NK-92 (cell line): ENCODE data around the gene LGI4.

Source experiments
- DNase-seq: peaks from one replicate; lab custom pipeline; 2025; ENCODE audit not compliant: unreplicated experiment; lab: John Stamatoyannopoulos, UW

LGI4 gene

DNA sequence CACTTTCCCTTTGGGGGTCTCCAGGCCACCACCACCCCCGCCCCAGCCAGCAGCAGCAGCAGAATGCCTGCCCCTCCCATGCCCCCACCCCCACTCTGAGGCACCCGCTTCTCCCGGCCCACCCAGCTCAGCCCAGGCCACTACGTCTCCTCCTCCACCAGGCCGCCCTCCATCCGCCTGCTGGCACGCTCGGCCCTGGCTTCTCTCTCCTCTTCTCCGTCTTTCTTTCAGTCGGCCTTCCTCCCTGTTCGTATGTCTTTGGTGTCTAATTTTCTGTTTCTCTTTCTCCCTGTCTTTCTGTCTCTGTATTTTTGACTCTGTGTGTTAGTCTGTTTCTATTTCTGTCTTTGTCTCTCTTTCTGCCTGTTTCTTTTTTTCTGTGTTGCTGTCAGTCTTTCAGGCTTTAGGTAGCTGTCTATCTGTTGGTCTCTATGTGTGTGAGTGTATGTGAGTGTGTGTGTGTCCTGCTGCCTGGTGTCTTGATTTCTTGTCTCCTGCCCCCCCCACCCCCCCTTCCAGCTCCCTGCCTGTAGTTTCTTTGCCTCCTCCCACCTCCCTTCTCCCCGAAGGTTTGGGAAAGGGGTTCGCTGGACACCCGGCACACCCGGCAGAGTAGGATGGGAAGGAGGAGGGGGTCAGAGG lies at the start of gene LGI4:
TSS of gene LGI4 (minus strand) at position 459 of the 642 bp plus-strand sequence. CDS start at position 80, 379 bp downstream.
- no peak for DNase-seq

DNA sequence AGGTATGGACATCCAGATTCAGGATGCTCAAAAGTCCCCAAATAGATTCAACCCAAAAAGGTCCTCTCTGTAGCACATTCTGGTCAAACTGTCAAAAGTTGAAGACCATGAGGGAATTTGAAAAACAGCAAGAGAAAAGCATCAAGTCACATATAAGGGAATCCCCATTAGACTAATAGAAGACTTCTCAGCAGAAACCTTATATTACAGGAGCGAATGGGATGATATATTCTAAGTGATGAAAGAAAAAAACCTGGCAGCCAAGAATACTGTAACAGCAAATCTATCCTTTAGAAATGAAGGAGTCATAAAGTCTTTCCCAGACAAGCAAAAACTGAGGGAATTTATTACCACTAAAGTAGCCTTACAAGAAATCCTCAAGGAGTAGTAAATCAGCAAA lies 49.4 kb upstream of the LGI4 start:
- DNase-seq, result no peak

DNA sequence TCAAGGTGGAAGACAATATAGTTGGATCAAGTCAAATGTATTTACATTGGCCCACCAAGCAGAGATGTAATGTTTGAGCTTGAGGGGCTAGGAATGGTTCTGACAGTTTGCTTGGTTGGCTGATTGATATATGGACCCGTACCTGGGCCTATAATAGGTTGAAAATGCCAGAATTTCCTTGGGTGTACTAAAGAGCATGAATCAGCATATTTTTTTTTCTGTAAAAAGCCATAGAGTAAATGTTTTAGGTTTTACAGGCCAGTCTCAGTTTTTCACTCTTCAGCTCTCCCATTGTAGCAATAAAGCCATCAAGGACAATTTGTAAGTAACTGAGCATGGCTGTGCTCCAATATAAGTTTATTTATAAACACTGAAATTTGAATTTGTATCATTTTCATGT lies 46.5 kb upstream of the LGI4 start:
- no peak for DNase-seq

DNA sequence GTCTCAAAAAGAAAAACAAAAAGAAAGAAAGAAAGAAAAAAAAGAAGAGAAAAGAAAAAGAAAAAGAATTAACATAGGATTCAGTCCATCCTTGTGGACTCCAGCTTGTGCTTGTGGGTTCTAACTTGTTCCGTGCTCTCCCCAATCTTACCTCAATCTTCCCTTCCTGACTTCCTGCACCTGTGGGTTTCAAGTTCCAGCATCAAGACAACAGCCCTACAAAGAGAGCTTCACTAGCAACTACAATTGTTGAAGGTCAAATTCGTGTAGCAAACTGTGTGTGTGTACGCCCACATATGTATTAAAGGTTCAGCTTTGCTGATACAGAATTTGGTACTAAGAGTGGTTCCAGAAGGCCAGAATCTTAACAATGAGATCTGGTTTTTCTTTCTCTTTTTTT lies 45.0 kb upstream of the LGI4 start:
- DNase-seq, result no peak

DNA sequence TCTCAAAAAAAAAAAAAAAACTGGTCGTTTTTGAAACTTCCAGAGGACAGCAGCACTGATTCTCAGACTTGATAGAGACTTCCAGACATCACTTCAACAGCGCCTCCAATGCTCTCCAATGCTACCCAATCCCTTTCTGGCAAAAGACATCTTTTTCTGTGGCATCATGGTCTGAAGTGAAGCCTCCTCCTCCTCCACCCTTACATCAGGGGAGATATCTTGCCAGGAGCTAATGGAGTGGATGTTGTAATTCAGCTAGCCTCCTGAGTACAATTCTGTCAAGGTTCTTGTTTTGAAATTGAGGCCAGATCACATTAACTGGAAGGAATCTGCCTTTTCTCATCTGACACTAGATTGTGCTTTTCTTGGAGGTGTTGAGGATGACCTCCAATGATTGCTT lies 43.8 kb upstream of the LGI4 start:
- DNase-seq, result no peak

DNA sequence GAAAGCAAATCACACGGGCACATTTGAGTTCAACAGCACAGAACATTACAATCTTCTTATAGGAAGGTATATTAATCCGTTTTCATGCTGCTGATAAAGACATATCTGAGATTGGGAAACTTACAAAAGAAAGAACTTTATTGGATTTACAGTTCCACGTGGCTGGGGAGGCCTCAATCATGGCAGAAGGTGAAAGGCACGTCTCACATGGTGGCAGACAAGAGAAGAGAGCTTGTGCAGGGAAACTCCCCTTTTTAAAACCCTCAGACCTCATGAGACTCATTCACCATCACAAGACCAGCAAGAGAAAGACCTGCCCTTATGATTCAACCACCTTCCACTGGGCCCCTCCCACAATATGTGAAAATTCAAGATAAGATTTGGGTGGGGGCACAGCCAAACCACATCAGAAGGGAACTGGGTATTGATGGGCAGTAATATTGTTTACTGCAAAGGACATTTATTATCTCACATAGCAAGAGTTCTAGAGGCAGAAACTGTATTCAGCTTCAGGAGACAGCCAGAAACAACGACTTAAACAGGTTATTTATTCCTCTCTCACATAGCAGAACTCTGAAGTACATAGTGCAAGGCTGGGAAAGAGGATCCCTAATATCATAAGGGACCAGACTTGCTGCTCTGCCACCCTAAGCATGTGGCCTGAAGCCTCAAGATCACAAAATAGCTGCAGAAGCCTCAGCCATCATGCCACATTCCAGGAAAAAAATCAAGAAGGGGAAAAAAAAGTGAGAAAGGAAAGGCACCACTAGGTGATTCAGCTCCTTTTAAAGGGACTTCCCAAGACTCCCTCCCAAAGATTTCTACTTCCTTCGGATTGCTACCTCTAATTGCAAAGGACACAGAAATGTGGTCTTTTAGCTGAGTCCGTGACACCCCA lies 42.8 kb upstream of the LGI4 start:
- no peak for DNase-seq

DNA sequence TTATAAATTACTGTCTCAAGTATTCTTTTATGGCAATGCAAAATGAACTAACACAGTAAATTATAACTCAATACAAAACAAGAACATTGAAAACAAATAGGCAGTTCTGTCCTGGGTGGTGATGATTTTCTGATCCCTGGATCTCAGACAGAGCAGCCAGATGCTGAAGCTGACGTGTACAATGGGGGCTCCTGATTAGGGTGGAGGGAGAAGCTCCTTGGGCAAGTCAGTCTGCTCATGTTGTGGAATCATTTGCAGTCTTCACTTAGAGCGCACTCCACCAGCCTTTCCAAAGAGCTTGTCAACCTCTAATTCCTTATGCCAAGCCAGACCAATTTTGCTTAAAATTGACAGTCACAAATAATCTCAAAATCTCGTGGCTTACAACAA lies 41.3 kb upstream of the LGI4 start:
- no peak for DNase-seq

DNA sequence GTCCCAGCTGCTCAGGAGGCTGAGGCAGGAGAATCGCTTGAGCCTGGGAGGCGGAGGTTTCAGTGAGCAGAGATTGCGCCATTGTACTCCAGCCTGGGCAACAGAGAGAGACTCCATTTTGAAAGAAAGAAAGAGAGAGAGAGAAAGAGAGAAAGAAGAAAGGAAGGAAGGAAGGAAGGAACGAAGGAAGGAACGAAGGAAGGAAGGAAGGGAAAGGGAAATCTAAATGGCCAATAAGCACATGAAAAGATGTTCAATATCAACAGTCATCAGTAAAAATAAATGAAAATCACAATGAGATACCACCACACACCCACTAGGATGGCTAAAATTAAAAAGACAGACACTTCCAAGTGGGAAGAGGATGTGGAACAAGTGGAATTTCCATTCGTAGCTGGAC lies 39.4 kb upstream of the LGI4 start:
- DNase-seq, result no peak

DNA sequence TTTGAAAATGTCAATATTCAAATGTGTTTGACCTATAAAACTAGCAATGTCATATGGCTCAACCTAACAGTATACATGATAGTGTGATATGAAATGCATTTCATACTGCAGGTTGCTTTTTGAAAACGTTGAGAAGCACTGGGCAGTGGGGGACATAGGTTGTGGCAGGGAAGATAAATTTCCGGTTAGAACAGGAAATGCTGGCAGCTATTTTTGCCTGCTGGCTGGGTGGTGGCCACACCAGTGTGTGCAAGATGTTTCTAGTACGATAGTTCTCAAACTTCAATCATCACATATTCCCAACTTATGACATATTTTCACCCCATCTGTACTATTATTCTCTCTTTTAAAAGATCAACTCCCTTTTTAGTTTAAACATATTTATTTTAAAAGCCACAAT lies 36.9 kb upstream of the LGI4 start:
- DNase-seq, result no peak

DNA sequence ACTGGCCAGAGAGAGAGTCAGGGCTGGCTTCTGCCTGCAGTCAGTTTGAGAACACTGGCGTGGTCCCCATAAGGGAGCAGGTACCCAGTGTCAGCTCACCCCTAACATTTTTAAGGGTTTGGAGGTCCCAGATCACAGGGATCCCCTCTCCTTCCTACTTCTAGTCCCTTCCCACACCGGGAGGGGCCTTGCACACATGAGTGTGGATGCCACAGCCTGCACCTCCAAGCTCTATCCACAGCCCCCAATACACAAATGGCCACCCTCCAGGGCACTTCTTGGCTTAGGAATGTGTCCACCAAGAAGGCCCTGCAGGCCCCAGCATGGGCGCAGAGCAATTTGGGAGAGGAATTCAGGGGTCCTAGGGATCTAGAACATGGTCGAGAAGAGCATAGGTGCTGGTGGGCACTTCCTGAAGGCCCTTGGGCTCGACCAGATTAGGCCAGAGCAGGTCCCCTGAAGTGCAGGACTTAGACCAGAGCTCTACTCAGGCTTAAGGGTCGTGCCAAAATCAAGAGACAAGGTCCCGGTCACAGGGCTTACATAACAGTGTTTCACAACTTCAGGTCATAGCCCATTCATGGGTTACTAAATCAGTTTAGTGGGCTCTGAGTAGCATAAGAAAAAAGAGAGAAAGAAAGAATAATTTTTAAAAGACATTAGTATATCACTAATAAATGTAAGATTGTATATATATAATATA lies 35.7 kb upstream of the LGI4 start:
- no peak for DNase-seq

DNA sequence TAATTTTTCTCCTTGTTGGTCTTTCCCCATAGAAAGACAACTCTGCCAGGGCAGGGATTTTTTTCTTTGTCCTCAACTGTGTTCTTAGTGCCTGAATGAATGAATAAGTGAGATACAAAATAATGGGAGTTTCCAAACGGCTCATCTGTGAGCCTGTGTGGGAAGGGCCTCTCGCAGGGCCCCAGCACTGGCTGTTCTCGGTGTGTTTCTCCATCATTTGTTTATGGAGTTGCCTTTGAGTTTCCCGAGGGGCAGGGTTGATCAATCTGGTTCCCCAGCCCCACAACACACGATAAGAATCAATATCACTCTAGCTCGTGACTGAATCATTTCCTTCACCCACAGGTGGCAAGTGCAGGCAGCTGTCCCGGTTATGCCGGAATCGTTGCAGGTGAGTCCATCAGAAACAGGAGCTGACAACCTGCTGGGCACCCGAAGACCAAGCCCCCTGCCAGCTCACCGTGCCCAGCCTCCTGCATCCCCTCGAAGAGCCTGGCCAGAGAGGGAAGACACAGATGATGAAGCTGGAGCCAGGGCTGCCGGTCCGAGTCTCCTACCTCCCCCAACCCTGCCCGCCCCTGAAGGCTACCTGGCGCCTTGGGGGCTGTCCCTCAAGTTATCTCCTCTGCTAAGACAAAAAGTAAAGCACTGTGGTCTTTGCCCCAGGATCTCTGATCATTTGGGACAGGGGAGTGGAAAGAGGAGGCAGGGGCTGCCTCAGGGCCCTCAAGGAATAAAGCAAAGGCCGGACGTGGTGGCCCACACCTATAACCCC lies 34.5 kb upstream of the LGI4 start:
- DNase-seq, result no peak

DNA sequence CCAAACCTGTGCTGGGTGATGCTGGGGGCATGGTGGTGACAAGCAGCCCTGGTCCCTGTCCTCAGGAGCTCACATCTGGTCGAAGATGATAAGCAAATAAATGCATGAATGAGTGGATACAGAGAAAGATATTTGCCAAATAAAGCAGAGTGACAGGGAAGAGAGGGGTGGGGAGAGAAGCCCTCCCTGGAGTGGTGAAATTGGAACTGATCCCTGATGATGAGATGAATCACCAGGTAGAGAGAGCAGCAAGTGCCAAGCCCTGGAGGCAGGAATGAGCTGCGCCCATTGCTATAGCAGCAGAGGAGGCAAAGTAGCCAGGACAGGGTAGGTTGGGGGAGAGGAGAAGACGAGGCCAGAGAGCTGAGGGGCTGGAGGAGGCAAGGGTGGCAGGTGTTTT lies 33.3 kb upstream of the LGI4 start:
- no peak for DNase-seq

DNA sequence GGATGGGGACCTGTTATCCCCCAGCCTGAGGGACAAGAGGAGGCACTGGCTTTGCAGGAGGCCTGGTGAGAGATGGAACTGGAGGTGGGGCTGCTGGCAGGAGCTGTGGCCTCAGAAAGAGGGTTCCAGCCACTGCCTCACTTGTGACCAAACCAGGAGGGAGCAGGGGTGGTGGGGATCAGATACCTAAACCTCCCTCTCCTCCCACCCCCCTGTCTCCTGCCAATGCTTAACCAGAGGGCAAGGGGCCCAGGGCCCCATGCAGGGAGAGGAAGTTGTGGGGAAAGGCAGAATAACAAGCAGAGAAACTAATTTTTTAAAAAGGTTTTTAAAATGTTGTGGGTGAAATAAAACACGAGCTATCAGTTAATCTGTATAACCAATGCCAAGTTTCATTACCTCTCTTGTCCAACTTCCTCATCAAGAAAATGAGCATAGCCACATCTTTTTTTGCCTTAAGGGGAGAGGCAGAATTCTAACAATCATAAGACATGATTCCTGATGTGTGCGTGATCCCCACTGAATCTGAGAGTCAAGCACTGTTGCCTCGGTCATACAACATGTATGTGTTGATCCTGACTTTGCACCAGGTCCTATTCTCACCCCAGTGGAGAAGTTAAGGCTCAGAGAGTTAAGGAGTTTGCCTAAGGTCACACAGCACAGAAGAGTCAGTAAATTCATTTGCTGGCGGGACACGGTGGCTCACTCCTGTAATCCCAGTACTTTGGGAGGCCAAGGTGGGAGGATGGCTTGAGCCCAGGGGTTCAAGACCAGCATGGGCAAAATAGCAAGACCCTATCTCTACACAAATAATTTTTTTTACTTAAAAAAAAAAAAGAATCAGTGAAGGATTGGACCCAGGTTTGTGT lies 32.6 kb upstream of the LGI4 start:
- no peak for DNase-seq

DNA sequence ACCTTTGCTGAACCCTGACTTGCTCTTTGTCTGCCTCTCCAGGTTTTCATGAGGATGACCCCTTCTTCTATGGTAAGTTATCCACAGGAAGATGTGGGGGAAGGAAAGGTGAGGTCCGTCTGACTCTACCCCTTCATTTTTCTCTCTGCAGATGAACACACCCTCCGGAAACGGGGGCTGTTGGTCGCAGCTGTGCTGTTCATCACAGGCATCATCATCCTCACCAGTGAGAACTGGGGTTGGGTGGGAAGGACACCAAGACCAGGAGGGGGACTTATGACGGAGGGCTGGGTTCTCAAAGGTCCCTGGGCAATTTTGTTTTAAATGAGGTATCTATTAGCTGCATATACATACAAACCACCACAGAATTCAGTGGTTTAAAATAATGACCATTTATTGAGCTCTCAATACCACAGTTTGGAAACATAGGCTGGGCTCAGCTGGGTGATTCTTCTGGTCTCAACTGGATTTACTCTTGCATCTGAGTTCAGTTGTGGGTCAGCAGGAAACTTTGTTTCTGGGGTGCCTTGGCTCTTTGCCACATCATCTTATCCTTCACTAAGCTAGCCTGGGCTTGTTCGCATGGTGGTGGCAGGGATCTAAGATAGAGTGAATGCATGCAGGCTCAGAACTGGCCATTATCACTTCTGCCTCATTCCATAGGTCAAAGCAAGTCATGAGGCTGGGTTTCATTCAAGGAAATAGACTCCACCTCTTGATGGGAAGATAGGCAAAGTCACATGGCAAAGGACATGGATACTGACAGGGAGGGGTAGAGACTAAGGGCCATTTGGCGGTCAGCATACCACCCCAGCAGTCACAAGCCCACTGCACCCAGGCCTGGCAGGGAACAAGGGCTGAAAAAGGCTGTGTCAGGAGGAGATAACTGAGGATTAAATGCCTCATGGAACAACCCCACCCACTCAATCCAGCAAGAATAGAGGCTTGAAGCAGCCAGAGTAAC lies 31.5 kb upstream of the LGI4 start:
- no peak for DNase-seq

DNA sequence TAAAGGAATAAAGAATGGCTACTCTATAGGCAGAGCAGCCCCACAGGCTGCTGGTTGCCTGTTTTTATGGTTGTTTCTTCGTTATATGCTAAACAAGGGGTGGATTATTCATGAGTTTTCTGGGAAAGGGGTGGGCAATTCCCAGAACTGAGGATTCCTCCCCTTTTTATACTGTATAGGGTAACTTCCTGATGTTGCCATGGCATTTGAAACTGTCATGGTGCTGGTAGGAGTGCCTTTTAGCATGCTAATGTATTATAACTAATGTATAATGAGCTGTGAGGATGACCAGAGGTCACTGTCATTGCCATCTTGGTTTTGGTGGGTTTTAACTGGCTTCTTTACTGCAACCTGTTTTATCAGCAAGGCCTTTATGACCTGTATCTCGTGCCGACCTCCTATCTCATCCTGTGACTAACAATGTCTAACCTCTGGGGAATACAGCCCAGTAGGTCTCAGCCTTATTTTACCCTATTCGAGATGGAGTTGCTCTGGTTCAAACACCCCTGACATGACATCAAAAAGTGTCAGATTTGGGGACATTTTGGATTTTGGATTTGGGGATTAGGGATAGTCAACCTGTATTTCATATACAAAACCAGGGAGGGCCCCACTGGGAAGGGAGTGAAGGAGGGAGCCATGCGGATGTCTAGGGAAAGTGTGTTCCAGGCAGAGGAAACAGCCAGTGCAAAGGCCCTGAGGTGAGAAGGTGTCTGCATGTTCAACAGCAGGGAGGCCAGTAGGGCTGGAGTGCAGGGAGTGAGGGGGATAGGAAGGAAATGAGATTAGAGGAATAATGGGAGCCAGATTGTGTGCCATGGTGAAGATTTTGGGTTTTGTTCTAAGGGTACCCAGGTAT lies 30.6 kb upstream of the LGI4 start:
- DNase-seq, result no peak

DNA sequence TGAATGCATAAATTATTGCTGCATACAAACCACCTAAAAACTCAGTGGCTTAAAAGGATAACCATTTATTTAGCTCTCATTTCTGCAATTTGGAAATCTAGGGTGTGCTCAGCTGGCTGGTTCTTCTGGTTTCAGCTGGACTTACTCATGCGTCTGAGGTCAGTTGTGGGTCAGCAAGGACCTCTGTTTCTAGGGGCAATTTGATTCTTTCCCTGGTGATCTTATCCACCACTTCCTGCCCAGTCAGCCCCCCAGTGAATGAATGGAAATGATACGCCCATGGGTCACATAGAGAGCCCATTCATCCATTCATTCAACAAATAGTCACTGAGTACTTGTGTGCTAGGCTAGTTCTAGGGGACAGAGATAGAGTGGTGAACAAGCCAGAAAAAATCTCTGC lies 29.6 kb upstream of the LGI4 start:
- DNase-seq, result no peak

DNA sequence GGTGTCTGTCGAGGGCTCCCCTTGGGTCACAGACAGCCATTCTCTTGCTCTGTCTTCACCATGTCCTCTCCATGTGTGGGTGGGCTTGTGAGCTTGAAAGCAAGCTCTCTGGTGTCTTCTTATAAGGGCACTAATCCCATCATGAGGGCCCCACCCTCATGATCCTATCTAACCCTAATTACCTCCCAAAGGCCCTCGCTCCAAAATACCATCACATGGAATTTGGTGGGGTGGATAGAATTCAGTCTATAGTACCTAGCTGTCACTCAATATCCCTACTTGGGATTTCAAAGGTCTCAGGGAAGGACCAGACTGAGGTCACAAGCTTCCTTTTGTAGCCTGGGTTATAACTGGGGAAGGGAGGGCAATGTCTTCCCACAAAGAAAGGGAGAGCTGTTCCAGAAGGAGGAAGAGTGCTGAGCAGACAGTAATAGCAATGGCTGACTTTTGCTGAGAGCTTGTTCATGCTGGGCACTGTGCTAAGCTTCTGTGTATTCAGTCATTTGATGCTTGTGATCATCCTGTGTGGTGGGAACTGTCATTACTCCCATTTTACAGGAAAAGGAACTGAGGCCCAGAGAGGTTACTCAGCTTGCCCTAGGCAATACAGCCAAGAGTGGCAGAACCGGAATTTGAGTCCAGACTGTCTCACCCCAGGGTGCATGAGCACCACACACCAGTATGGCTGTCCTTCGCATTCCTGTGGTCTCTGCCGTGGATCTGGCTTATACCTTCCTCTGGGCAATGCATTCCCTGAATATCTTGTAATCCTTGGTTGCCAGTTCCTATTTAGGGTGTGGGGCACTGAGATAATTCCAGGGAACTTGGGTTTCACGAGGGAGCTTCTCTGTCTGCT lies 27.8 kb upstream of the LGI4 start:
- no peak for DNase-seq

DNA sequence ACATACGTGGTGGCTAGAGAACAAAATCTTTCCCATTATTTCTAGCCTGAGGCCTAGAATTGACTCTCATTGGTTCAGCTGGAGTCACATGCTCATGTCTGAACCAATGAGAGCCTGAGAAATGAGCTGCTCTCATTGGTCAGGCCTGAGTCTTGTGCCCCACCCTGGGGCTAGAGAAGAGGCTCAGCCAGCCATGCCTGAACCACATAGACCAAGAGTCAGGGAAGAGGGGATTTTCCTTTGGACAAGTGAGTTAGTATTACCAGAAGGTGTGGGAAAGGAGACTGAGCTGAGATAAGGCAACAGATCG lies 26.5 kb upstream of the LGI4 start:
- no peak for DNase-seq
